ENCODE results near the gene IGFBP2. TPM values are rescaled to one million over a fixed set of nuclear protein-coding genes. Genes with fewer than 3 reads are reported as not detected.

The IGFBP2 gene
- total and polyA plus RNA-seq, 2 donors (not counting 1 experiment from before 2014, with no cell fraction given): not detected

DNA sequence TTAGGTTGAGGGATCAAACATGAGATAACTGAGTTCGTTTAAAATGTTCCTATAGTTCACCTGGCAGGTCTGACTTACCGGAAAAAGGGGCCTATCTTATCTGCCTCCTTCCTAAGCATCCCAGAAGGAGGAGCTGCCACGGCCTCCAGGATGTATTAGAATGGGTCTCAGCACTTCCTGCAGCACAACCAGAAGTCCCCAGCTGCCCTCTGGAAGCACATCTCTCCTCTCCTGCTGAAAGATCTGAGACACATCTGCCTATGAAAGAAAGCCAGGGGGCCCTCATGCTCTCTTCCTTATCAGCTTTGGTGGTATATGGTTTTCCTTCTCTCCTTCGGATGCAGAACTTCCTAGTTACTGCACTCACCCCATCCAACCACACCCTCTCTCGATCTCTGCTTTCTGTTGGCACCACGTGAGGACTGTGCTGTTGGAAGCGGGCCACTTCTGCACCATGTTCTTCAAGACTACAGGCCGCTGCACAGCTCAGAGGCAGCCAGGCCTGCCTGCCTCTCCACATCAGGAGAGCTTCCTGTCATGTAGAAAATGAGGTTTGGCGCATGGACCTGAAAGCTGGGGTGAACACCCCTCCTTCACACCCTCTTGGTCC lies 55.6 kb downstream of the IGFBP2 start:
- WGBS (ENCODE audit: insufficient coverage): 69% methylated on average over 6 of the region's 9 CpGs
- Histone ChIP-seq H4K20me1 (ENCODE audit: control insufficient read depth, insufficient read depth, low read length, poor library complexity, severe bottlenecking) (no peaks in the 10 kb centered on the region), H3K27ac (ENCODE audit: low read length in 2 of 2) (no peak overlapping the region), H2AFZ (ENCODE audit: insufficient read depth, low read depth, low read length, poor library complexity, severe bottlenecking) (no peak overlapping the region), H3K36me3 (replicated peaks in 1 of 2; ENCODE audit: control extremely low read depth in 1 of 2, control insufficient read depth in 1 of 2, extremely low read depth in 1 of 2, insufficient read depth in 2 of 2, low read length in 1 of 2) (no peaks in the 10 kb centered on the region), H3K4me2 (replicated peaks; ENCODE audit: low read depth, low read length, poor library complexity, severe bottlenecking) (no peak overlapping the region), H3K27me3 (replicated peaks in 1 of 4; ENCODE audit: control extremely low read depth in 1 of 4, control insufficient read depth in 3 of 4, insufficient read depth in 4 of 4, low read length in 3 of 4) (peaks cover 0 to 59% (median 25%) of the 10 kb centered on the region in 4 experiments), H3K4me1 (ENCODE audit: control insufficient read depth in 2 of 2, insufficient read depth in 2 of 2, low read length in 2 of 2) (peaks cover 16 to 21% of the 10 kb centered on the region in 2 donors), H3K9ac (ENCODE audit: low read length) (no peak overlapping the region), H3K79me2 (ENCODE audit: control insufficient read depth, insufficient read depth, low read length) (no peaks in the 10 kb centered on the region), H3K4me3 (ENCODE audit: control extremely low read depth in 1 of 5, extremely low read depth in 1 of 5, insufficient read depth in 1 of 5, low read depth in 2 of 5, low read length in 4 of 5) (no peak overlapping the region), H3K9me3 (ENCODE audit: control extremely low read depth in 1 of 3, control insufficient read depth in 2 of 3, insufficient read depth in 1 of 3, low read length in 2 of 3) (peaks cover 0 to 4% (median 0%) of the 10 kb centered on the region in 3 donors)
- ChIA-PET CTCF (no interaction called here), POLR2A (no interaction called here)
- intact Hi-C loops (cut with micrococcal nuclease): no loop called here
- H3K4me3 Mint-ChIP-seq: no peak overlapping the region
- H3K27ac Mint-ChIP-seq: no peak overlapping the region
- peaks cover 21% of the 10 kb centered on the region for H3K4me1 Mint-ChIP-seq
- H3K9me3 Mint-ChIP-seq (ENCODE audit: insufficient read depth): no peaks in the 10 kb centered on the region
- peaks cover 64% of the 10 kb centered on the region for H3K27me3 Mint-ChIP-seq
- TF ChIP-seq, protein P1, sequence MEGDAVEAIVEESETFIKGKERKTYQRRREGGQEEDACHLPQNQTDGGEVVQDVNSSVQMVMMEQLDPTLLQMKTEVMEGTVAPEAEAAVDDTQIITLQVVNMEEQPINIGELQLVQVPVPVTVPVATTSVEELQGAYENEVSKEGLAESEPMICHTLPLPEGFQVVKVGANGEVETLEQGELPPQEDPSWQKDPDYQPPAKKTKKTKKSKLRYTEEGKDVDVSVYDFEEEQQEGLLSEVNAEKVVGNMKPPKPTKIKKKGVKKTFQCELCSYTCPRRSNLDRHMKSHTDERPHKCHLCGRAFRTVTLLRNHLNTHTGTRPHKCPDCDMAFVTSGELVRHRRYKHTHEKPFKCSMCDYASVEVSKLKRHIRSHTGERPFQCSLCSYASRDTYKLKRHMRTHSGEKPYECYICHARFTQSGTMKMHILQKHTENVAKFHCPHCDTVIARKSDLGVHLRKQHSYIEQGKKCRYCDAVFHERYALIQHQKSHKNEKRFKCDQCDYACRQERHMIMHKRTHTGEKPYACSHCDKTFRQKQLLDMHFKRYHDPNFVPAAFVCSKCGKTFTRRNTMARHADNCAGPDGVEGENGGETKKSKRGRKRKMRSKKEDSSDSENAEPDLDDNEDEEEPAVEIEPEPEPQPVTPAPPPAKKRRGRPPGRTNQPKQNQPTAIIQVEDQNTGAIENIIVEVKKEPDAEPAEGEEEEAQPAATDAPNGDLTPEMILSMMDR (IDR thresholded peaks at IDR 0.05): no peak
- no peak for TF ChIP-seq EZH2 (IDR thresholded peaks at IDR 0.05; ENCODE audit: borderline replicate concordance, insufficient read depth, low read depth, low read length, poor library complexity, severe bottlenecking)
- ATAC-seq (ENCODE audit: low read depth): no peak
- no peak for DNase-seq

DNA sequence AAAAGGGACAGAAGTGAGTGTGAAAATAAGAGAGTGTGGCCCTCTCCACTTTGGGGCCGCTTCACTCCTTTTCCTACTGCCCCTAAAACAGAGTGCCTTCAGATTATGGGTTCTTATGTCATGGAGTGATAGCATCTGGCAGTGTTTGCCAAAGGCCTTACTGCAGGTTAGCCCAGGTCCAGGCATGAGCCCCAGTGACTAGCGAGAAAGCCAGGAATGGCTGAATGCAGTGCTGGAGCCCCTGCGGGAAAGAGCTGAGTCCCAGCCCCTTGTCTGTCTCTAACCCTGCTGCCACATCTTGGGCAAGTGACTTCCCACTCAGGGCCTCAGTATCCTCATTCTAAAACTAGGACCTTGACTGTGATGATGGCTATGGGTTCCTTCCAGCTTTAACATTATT lies 56.2 kb downstream of the IGFBP2 start:
- Histone ChIP-seq H3K36me3 (replicated peaks in 1 of 2; ENCODE audit: control extremely low read depth in 1 of 2, control insufficient read depth in 1 of 2, extremely low read depth in 1 of 2, insufficient read depth in 2 of 2, low read length in 1 of 2) (no peaks in the 10 kb centered on the region), H3K9ac (ENCODE audit: low read length) (no peak overlapping the region), H3K4me3 (ENCODE audit: control extremely low read depth in 1 of 5, extremely low read depth in 1 of 5, insufficient read depth in 1 of 5, low read depth in 2 of 5, low read length in 4 of 5) (no peak overlapping the region), H3K79me2 (ENCODE audit: control insufficient read depth, insufficient read depth, low read length) (no peaks in the 10 kb centered on the region), H2AFZ (ENCODE audit: insufficient read depth, low read depth, low read length, poor library complexity, severe bottlenecking) (no peak overlapping the region), H4K20me1 (ENCODE audit: control insufficient read depth, insufficient read depth, low read length, poor library complexity, severe bottlenecking) (no peaks in the 10 kb centered on the region), H3K4me2 (replicated peaks; ENCODE audit: low read depth, low read length, poor library complexity, severe bottlenecking) (no peak overlapping the region), H3K27me3 (replicated peaks in 1 of 4; ENCODE audit: control extremely low read depth in 1 of 4, control insufficient read depth in 3 of 4, insufficient read depth in 4 of 4, low read length in 3 of 4) (peaks cover 0 to 65% (median 28%) of the 10 kb centered on the region in 4 experiments), H3K9me3 (ENCODE audit: control extremely low read depth in 1 of 3, control insufficient read depth in 2 of 3, insufficient read depth in 1 of 3, low read length in 2 of 3) (peaks cover 0 to 5% (median 0%) of the 10 kb centered on the region in 3 donors), H3K4me1 (ENCODE audit: control insufficient read depth in 2 of 2, insufficient read depth in 2 of 2, low read length in 2 of 2) (peaks cover 21 to 26% of the 10 kb centered on the region in 2 donors), H3K27ac (ENCODE audit: low read length in 2 of 2) (no peak overlapping the region)
- 100% methylated on average over 2 of the region's 3 CpGs for WGBS (ENCODE audit: insufficient coverage)
- Mint-ChIP-seq H3K27me3 (peaks cover 63% of the 10 kb centered on the region), H3K4me3 (no peak overlapping the region), H3K27ac (no peak overlapping the region), H3K9me3 (ENCODE audit: insufficient read depth) (no peaks in the 10 kb centered on the region), H3K4me1 (peaks cover 22% of the 10 kb centered on the region)
- DNase-seq (no peak), ATAC-seq (ENCODE audit: low read depth) (no peak)
- POLR2A ChIA-PET: no interaction called here
- CTCF ChIA-PET: no interaction called here
- TF ChIP-seq, protein P1 (IDR thresholded peaks at IDR 0.05): no peak
- no peak for TF ChIP-seq EZH2 (IDR thresholded peaks at IDR 0.05; ENCODE audit: borderline replicate concordance, insufficient read depth, low read depth, low read length, poor library complexity, severe bottlenecking)
- intact Hi-C loops (cut with micrococcal nuclease): no loop called here
